ENCODE results near the gene JSRP1. TPM values are rescaled to one million over a fixed set of nuclear protein-coding genes. Genes with fewer than 3 reads are reported as not detected.

The JSRP1 gene, protein sequence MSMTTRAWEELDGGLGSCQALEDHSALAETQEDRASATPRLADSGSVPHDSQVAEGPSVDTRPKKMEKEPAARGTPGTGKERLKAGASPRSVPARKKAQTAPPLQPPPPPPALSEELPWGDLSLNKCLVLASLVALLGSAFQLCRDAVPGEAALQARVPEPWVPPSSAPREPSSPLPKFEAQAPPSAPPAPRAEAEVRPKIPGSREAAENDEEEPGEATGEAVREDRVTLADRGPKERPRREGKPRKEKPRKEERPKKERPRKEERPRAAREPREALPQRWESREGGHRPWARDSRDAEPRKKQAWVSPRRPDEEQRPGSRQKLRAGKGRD
- total RNA-seq: 0.44 TPM in 1 of 2 replicates, not detected in the other

GRCh38 chr19:2255982-2256685 lies at the start of gene JSRP1:
Gene JSRP1, minus strand, starts transcription at chr19:2256417. Its CDS starts 1,103 bp downstream, at chr19:2255314.

GRCh38 chr19:2282062-2282861 lies 26.0 kb upstream of the JSRP1 start, which contains the start of gene PEAK3:
Gene PEAK3, minus strand, starts transcription at chr19:2282175. Its CDS starts 1,244 bp downstream, at chr19:2280931.

DNA sequence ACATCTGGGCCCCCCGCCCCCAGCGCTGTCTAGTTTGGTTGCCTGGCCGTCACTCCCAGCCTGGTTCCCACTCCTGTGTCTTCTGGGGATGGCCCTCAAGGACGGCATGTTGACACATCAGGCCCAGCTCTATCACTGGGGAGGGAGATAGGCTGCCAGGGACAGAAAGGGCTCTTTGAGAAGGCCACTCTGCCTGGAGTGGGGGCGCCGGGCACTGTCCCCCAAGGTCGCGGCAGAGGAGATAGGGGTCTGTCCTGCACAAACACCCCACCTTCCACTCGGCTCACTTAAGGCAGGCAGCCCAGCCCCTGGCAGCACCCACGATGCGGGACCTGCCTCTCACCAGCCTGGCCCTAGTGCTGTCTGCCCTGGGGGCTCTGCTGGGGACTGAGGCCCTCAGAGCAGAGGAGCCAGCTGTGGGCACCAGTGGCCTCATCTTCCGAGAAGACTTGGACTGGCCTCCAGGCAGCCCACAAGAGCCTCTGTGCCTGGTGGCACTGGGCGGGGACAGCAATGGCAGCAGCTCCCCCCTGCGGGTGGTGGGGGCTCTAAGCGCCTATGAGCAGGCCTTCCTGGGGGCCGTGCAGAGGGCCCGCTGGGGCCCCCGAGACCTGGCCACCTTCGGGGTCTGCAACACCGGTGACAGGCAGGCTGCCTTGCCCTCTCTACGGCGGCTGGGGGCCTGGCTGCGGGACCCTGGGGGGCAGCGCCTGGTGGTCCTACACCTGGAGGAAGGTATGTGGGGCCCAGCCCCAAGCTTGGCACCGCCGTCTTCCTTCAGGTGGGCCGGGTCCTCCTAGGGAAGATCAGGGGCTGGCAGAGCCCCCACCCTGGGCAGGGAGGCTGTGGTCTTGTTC lies 7.0 kb downstream of the JSRP1 start, which contains the start of gene AMH:
AMH (plus strand) TSS at position 314 of the 857 bp plus-strand sequence; CDS start at position 324, 10 bp downstream.

DNA sequence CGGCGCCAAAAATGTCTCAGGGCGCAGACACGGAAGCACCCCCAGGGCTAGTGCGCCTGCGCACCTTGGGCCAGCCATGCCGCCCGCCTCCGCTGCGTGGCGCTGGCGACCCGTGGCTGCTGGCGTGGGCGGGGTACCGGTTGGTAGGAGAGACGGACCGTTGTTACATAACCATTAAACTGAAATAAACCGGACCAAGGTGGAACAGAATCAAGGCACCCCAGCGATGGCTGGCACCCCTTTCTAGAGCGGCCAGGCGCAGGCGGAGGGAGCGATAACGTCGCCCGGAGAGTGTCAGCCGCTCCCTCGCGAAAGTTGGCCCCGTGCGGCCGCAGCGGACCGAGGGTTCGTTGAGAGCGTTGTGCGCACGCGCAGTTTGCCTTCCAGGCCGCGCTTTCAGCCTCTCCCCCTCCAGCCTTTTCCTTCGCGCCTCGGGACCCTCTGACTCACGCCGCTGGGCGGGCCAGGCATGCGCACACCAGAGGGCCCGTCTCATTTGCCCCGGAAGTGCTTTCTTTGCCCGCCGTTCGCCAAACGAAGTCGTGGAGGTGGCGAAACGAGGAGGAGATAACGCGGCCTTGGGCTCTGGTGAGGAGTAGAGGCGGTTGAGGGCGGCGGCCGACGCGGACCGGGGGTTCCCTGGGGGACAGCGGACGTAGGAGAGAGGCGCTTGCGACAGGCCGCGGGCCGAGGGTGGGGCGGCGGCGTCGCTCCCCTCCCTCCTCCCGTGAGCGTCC lies 19.7 kb downstream of the JSRP1 start, which contains the start of the genes PLEKHJ1 and SF3A2:
PLEKHJ1 (minus strand) TSS at position 16 of the 737 bp plus-strand sequence. CDS start 81 bp downstream, outside the sequence.
SF3A2 (plus strand) TSS at position 511 of the 737 bp plus-strand sequence. CDS start 6,595 bp downstream, outside the sequence.

Small RNA genes lying within 50 kb of the gene (small RNA-seq; reads per million reads assigned to genes)
- not detected for gene MIR1227 (ENCODE audit: low replicate concordance)

Other genes with a start within 250 kb of the JSRP1 start
- 58.4 and 58.6 TPM in 2 replicates for gene BTBD2, start 240.7 kb downstream of the JSRP1 start, total RNA-seq
- gene MKNK2, start 205.2 kb downstream of the JSRP1 start, total RNA-seq: 49.7 and 222 TPM in 2 replicates
- 23.9 and 60.0 TPM in 2 replicates for gene MOB3A, start 160.1 kb downstream of the JSRP1 start, total RNA-seq
- gene IZUMO4, start 159.5 kb downstream of the JSRP1 start, total RNA-seq: 1.0 and 1.8 TPM in 2 replicates
- gene AP3D1, start 104.9 kb downstream of the JSRP1 start, total RNA-seq: 193 and 322 TPM in 2 replicates
- gene DOT1L, start 92.5 kb downstream of the JSRP1 start, total RNA-seq: 7.7 and 17.0 TPM in 2 replicates
- gene PLEKHJ1, start 20.1 kb downstream of the JSRP1 start, total RNA-seq: 40.9 and 50.4 TPM in 2 replicates
- gene SF3A2, start 19.6 kb downstream of the JSRP1 start, total RNA-seq: 29.9 and 41.4 TPM in 2 replicates
- 0.29 and 1.1 TPM in 2 replicates for gene AMH, start 7.1 kb downstream of the JSRP1 start, total RNA-seq
- not detected in 2 replicates for gene PEAK3, start 25.8 kb upstream of the JSRP1 start, total RNA-seq
- under 0.01 TPM in 1 of 2 replicates, not detected in the other for gene LINGO3, start 51.7 kb upstream of the JSRP1 start, total RNA-seq
- gene LSM7, start 72.2 kb upstream of the JSRP1 start, total RNA-seq: 70.0 and 79.5 TPM in 2 replicates
- gene SPPL2B, start 72.3 kb upstream of the JSRP1 start, total RNA-seq: 39.9 and 40.9 TPM in 2 replicates
- not detected in 2 replicates for gene TMPRSS9, start 103.8 kb upstream of the JSRP1 start, total RNA-seq
- gene TIMM13, start 171.2 kb upstream of the JSRP1 start, total RNA-seq: 44.7 and 46.2 TPM in 2 replicates
- gene LMNB2, start 200.5 kb upstream of the JSRP1 start, total RNA-seq: 30.2 and 160 TPM in 2 replicates
- gene GADD45B, start 219.7 kb upstream of the JSRP1 start, total RNA-seq: 18.8 and 24.3 TPM in 2 replicates

Measured in placental pericyte (primary cell).